H9 (cell line): ENCODE data around the gene DERA. TPM values are rescaled to one million over a fixed set of nuclear protein-coding genes. Genes with fewer than 3 reads are reported as not detected.

Experiments
- DNase-seq: peaks from one replicate; pipeline ENCODE4 v3.0.0-alpha.2; 2017
- H2AFZ ChIP-seq: one replicate; pipeline ENCODE4 v1.6.1; 2013; ENCODE audit warnings: mild to moderate bottlenecking, low read length, control low read depth, moderate library complexity
- H2AK5ac ChIP-seq: 2 replicates; pipeline ENCODE4 v1.6.1; 2013; ENCODE audit warnings: low read length, control low read depth, mixed read lengths; ENCODE audit not compliant: insufficient read length
- H2BK120ac ChIP-seq: one replicate; pipeline ENCODE4 v1.6.1; 2013; ENCODE audit warnings: low read depth, mild to moderate bottlenecking, low read length, control low read depth, inconsistent platforms; ENCODE audit not compliant: poor library complexity, severe bottlenecking
- H2BK12ac ChIP-seq: 2 replicates; pipeline ENCODE4 v1.6.1; 2013; ENCODE audit warnings: low read length, control low read depth, mixed read lengths, low read depth; ENCODE audit not compliant: insufficient read length
- H2BK15ac ChIP-seq: 2 replicates; pipeline ENCODE4 v1.6.1; 2013; ENCODE audit warnings: low read depth, low read length, control low read depth
- H2BK20ac ChIP-seq: one replicate; pipeline ENCODE4 v1.6.1; 2013; ENCODE audit warnings: low read depth, mild to moderate bottlenecking, low read length, control low read depth, inconsistent platforms; ENCODE audit not compliant: poor library complexity, severe bottlenecking
- H2BK5ac ChIP-seq: 2 replicates; pipeline ENCODE4 v1.6.1; 2013; ENCODE audit warnings: low read length, control low read depth, mixed read lengths; ENCODE audit not compliant: insufficient read length
- H3K14ac ChIP-seq: 2 replicates; pipeline ENCODE4 v1.6.1; 2013; ENCODE audit warnings: low read length, control low read depth; ENCODE audit not compliant: insufficient read depth
- H3K18ac ChIP-seq: 2 replicates; pipeline ENCODE4 v1.6.1; 2013; ENCODE audit warnings: low read depth, mild to moderate bottlenecking, mixed read lengths, low read length, control low read depth; ENCODE audit not compliant: insufficient read length
- H3K23ac ChIP-seq: 2 replicates; pipeline ENCODE4 v1.6.1; 2013; ENCODE audit warnings: low read length, control low read depth, mixed read lengths, low read depth; ENCODE audit not compliant: insufficient read length
- H3K23me2 ChIP-seq: 2 replicates; pipeline ENCODE4 v1.6.1; 2013; ENCODE audit warnings: low read depth, mild to moderate bottlenecking, mixed read lengths, low read length, control low read depth; ENCODE audit not compliant: insufficient read length, poor library complexity, severe bottlenecking
- H3K27ac ChIP-seq: 2 replicates; pipeline ENCODE4 v1.5.1; 2013; ENCODE audit warnings: low read length, control low read depth, mixed read lengths, low read depth; ENCODE audit not compliant: insufficient read length
- H3K27me3 ChIP-seq: 2 replicates; pipeline ENCODE4 v1.6.1; 2013; ENCODE audit warnings: low read length, control low read depth, inconsistent platforms; ENCODE audit not compliant: insufficient read depth
- H3K4ac ChIP-seq: 2 replicates; pipeline ENCODE4 v1.6.1; 2013; ENCODE audit warnings: low read depth, mild to moderate bottlenecking, control low read depth, inconsistent platforms, low read length, moderate library complexity
- H3K4me1 ChIP-seq: 2 replicates; pipeline ENCODE4 v1.6.1; 2013; ENCODE audit warnings: low read length, control low read depth, inconsistent platforms; ENCODE audit not compliant: insufficient read depth
- H3K4me2 ChIP-seq: 2 replicates; pipeline ENCODE4 v1.6.1; 2013; ENCODE audit warnings: low read length, control low read depth, mixed read lengths; ENCODE audit not compliant: insufficient read length, insufficient read depth
- H3K56ac ChIP-seq: 2 replicates; pipeline ENCODE4 v1.6.1; 2013; ENCODE audit warnings: low read depth, mild to moderate bottlenecking, mixed read lengths, low read length, control low read depth; ENCODE audit not compliant: insufficient read length
- H3K79me1 ChIP-seq: 2 replicates; pipeline ENCODE4 v1.6.1; 2013; ENCODE audit warnings: low read depth, mild to moderate bottlenecking, moderate library complexity, low read length, control low read depth, inconsistent platforms; ENCODE audit not compliant: insufficient read depth, poor library complexity, severe bottlenecking
- H3K79me2 ChIP-seq: 2 replicates; pipeline ENCODE4 v1.6.1; 2013; ENCODE audit warnings: low read length, control low read depth, inconsistent platforms; ENCODE audit not compliant: insufficient read depth
- H3K9ac ChIP-seq: 2 replicates; pipeline ENCODE4 v1.6.1; 2013; ENCODE audit warnings: low read length, control low read depth, mixed read lengths; ENCODE audit not compliant: insufficient read length; ENCODE audit errors: extremely low read depth
- H3K9me3 ChIP-seq: one replicate; pipeline ENCODE4 v1.6.1; 2013; ENCODE audit warnings: low read depth, low read length, inconsistent platforms; ENCODE audit not compliant: control insufficient read depth
- H3T11ph ChIP-seq: one replicate; pipeline ENCODE4 v1.6.1; 2013; ENCODE audit warnings: mild to moderate bottlenecking, low read length, control low read depth, inconsistent platforms
- H4K20me1 ChIP-seq: one replicate; pipeline ENCODE4 v1.6.1; 2013; ENCODE audit not compliant: control insufficient read depth, insufficient read length, insufficient read depth
- H4K5ac ChIP-seq: 2 replicates; pipeline ENCODE4 v1.6.1; 2013; ENCODE audit warnings: low read depth, mild to moderate bottlenecking, mixed read lengths, low read length, control low read depth; ENCODE audit not compliant: insufficient read length
- H4K8ac ChIP-seq: replicated peaks from 2 replicates; pipeline ENCODE4 v1.6.1; 2013; ENCODE audit warnings: low read length, control low read depth, mixed read lengths, low read depth; ENCODE audit not compliant: insufficient read length
- H4K91ac ChIP-seq: 2 replicates; pipeline ENCODE4 v1.6.1; 2013; ENCODE audit warnings: low read depth, mild to moderate bottlenecking, moderate library complexity, mixed read lengths, low read length, control low read depth; ENCODE audit not compliant: insufficient read length
- H3K27ac Mint-ChIP-seq, 3 experiments: 2 replicates in 2 of 3; 3 replicates in 1 of 3; pipeline ENCODE4 v1.8.0; 2020 to 2021; ENCODE audit warnings: mixed read lengths in 3 of 3, mild to moderate bottlenecking in 1 of 3, moderate library complexity in 1 of 3
- H3K27me3 Mint-ChIP-seq: 2 replicates; pipeline ENCODE4 v1.8.0; 2021; ENCODE audit warnings: low read depth, mild to moderate bottlenecking, moderate library complexity, mixed read lengths
- H3K36me3 Mint-ChIP-seq, 3 experiments: 2 replicates in 2 of 3; 3 replicates in 1 of 3; pipeline ENCODE4 v1.8.0; 2020 to 2021; ENCODE audit warnings: low read depth in 3 of 3, mixed read lengths in 3 of 3; ENCODE audit not compliant: insufficient read depth in 1 of 3
- H3K4me1 Mint-ChIP-seq, 2 experiments: 2 replicates each; pipeline ENCODE4 v1.8.0; 2020; ENCODE audit warnings: mixed read lengths in 2 of 2
- H3K4me3 Mint-ChIP-seq, 2 experiments: 2 replicates in 1 of 2; 3 replicates in 1 of 2; pipeline ENCODE4 v1.8.0; 2020 to 2021; ENCODE audit warnings: mild to moderate bottlenecking in 2 of 2, mixed read lengths in 2 of 2, moderate library complexity in 1 of 2
- H3K9me3 Mint-ChIP-seq, 2 experiments: 2 replicates in 1 of 2; 3 replicates in 1 of 2; pipeline ENCODE4 v1.8.0; 2020; ENCODE audit warnings: mild to moderate bottlenecking in 2 of 2, mixed read lengths in 2 of 2, moderate library complexity in 1 of 2
- CTCF ChIP-seq: fragments of 200-600 bp; sonication (generic); conservative IDR thresholded peaks from 3 replicates; pipeline ENCODE4 v1.8.0; 2021; ENCODE audit warnings: antibody characterized with exemption, mild to moderate bottlenecking
- WGBS: extraction: QIAGEN DNeasy Blood & Tissue Kit; methylation state at CpG from one replicate; pipeline ENCODE4 v1.1.7; 2013; ENCODE audit warnings: missing lambda C conversion rate, low lambda C conversion rate, mixed read lengths; ENCODE audit not compliant: insufficient read length; ENCODE audit errors: extremely low coverage; 5-methylcytosine and 5-hydroxymethylcytosine counted together
- total RNA-seq: library from RNA; stranded (reverse); gene quantifications from 2 replicates; pipeline ENCODE4 v1.2.1, GENCODE V29; 2021

The DERA gene
- total RNA-seq, 1 experiment from 2014 or later: 20.9 TPM

DNA sequence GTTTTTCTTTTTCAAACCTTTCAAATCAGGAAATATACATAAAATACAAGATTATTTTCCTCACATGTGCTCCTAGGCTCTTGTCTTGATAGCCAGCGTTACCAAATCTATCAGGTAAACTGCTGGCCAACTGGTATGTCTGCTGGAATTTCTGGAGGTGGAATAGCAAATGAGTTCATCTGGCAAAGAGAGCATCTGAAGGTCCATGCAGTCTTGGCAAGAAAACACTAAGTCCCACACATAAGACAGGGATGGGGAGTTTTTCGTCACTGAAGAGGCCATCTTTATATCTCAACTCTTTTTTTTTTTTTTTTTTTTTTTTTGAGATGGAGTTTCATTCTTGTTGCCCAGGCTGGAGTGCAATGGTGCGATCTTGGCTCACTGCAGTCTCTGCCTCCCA lies 60.1 kb downstream of the DERA start:
- Mint-ChIP-seq H3K4me1 (peaks cover 4 to 6% of the 10 kb centered on the region in 2 experiments), H3K27me3 (no peaks in the 10 kb centered on the region), H3K36me3 (0 out of 7 replicates have a peak, but pooled peaks cover 0 to 4% (median 3%) of the 10 kb centered on the region in 3 experiments), H3K4me3 (no peak overlapping the region), H3K9me3 (no peaks in the 10 kb centered on the region), H3K27ac (no peak overlapping the region)
- no peak overlapping the region for H2BK20ac ChIP-seq
- H2BK120ac ChIP-seq: no peak overlapping the region
- H3K9me3 ChIP-seq: no peaks in the 10 kb centered on the region
- TF ChIP-seq CTCF: no peak
- H3K56ac ChIP-seq: no peak overlapping the region
- no peaks in the 10 kb centered on the region for H3K79me2 ChIP-seq
- H4K5ac ChIP-seq: no peak overlapping the region
- no peak overlapping the region for H3K23ac ChIP-seq
- no peak overlapping the region for H3K18ac ChIP-seq
- H2AK5ac ChIP-seq: no peak overlapping the region
- H3K27me3 ChIP-seq: no peaks in the 10 kb centered on the region
- H3K9ac ChIP-seq: no peak overlapping the region
- no peak overlapping the region for H3T11ph ChIP-seq
- no peak overlapping the region for H4K91ac ChIP-seq
- no CpG with 5 or more reads among the region's 3 CpGs for WGBS
- no peak overlapping the region for H3K14ac ChIP-seq
- H2AFZ ChIP-seq: no peak overlapping the region
- no peaks in the 10 kb centered on the region for H3K23me2 ChIP-seq
- H3K27ac ChIP-seq: no peak overlapping the region
- H2BK12ac ChIP-seq: no peak overlapping the region
- no peak overlapping the region for H2BK5ac ChIP-seq
- DNase-seq: no peak
- no peak overlapping the region for H3K4me2 ChIP-seq
- no peaks in the 10 kb centered on the region; the same call in 1 of the 2 replicates for H3K4me1 ChIP-seq
- H4K8ac ChIP-seq: no peak overlapping the region
- H3K79me1 ChIP-seq: no peaks in the 10 kb centered on the region
- no peak overlapping the region for H2BK15ac ChIP-seq
- H3K4ac ChIP-seq: no peak overlapping the region
- no peaks in the 10 kb centered on the region for H4K20me1 ChIP-seq
